SH-SY5Y (cell line): Measurements from ENCODE around the gene ANAPC5.

Experiments
- GATA2 ChIP-seq: IDR thresholded peaks from 2 replicates; pipeline ENCODE4 v1.6.1; 2011; ENCODE audit warnings: mild to moderate bottlenecking, low read depth, low read length
- GATA3 ChIP-seq: IDR thresholded peaks from 2 replicates; pipeline ENCODE4 v1.6.1; 2011; ENCODE audit warnings: low read depth, mild to moderate bottlenecking, low read length, moderate library complexity

GRCh38 chr12:121398355-121398754 is 46.1 kb upstream of the ANAPC5 start:
- TF ChIP-seq GATA2 (no peak), GATA3 (no peak)
